Measurements from ENCODE around the gene TAF11L7.
"Not testable (repeated sequence)": the region's sequence is repeated elsewhere in the genome, so short reads cannot be mapped to it uniquely, and the experiment has no call there.

TAF11L7 gene

GRCh38 chr5:17585658-17586057 is at the start of gene TAF11L7:
Gene TAF11L7 (minus strand): TSS chr5:17585758.
- not testable (repeated sequence) for H3K4me3 Mint-ChIP-seq, H3K4me1 Mint-ChIP-seq, H3K27me3 Mint-ChIP-seq, H3K27ac Mint-ChIP-seq, ATAC-seq, DNase-seq, H3K9me3 Mint-ChIP-seq

DNA sequence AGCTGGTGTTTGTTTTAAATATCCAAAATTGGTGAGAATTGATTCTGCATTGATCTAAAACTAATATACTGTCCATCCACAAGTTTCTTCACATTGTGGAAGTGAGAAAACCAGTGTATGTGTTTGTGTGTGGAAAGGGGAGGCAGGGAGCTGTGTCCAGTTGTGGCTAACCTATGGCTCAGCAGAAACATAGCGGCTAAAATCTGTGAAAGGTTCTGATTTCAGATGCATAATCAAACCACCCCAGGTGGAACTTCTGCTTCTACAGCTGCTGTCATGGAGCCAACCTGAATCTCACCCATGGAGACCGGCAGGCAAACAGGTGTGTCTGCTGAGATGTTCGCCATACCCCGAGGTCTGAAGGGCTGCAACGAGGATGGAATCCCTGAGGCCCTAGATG is 48.6 kb upstream of the TAF11L7 start, which contains the start of gene TAF11L14:
TAF11L14 (plus strand) TSS at position 301 of the 400 bp plus-strand sequence.
- ATAC-seq (no peak), DNase-seq (no peak)
- Mint-ChIP-seq H3K4me3 (no peak within 1 kb of the TSS), H3K4me1 (no peaks in the 10 kb centered on the region), H3K9me3 (peaks cover 8 to 13% of the 10 kb centered on the region in 2 donors), H3K27ac (peak within 1 kb of the TSS in 1 of 2 donors; percentile 67), H3K27me3 (no peaks in the 10 kb centered on the region)

GRCh38 chr5:17631788-17632187 is 46.2 kb upstream of the TAF11L7 start, which contains the start of gene TAF11L13:
Gene TAF11L13 (plus strand): TSS chr5:17632088.
- DNase-seq = not testable (repeated sequence)

GRCh38 chr5:17625686-17626085 is 40.1 kb upstream of the TAF11L7 start:
- Mint-ChIP-seq H3K4me3 (no peak overlapping the region), H3K27ac (no peak overlapping the region), H3K27me3 (no peaks in the 10 kb centered on the region), H3K4me1 (no peaks in the 10 kb centered on the region), H3K9me3 (peaks cover 0 to 7% of the 10 kb centered on the region in 2 donors)
- ATAC-seq = no peak
- DNase-seq = no peak

More at GRCh38 chr5:17631788-17632187, 46.2 kb upstream of the TAF11L7 start, which contains the start of gene TAF11L13:
- H3K27me3 Mint-ChIP-seq, H3K4me1 Mint-ChIP-seq, H3K4me3 Mint-ChIP-seq, H3K27ac Mint-ChIP-seq, ATAC-seq: not testable (repeated sequence)
- peaks cover 8 to 13% of the 10 kb centered on the region in 2 donors for H3K9me3 Mint-ChIP-seq

DNA sequence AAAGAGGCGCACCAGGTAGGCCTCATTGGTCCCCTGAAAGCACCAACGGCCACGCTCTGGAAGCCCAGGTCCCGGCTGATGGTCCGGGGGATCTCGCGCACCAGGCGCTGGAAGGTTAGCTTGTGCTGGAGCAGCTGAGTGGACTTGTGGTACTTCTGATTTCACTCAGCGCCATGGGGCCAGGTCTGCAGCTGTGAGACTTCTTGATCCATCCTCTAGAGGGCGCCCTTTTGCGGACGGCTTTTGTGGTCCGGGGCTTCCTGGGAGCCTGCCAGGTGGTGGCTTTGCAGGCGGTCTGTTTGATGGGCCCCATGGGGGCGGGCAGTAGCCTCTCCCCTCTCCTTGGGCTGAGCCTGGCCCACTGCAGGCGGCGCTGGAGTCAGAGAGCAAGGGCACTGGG is 35.1 kb upstream of the TAF11L7 start:
- Mint-ChIP-seq H3K27me3 (no peaks in the 10 kb centered on the region), H3K27ac (no peak overlapping the region), H3K4me3 (no peak overlapping the region), H3K9me3 (peaks cover 3 to 7% of the 10 kb centered on the region in 2 donors), H3K4me1 (no peaks in the 10 kb centered on the region)
- DNase-seq (no peak), ATAC-seq (no peak)

DNA sequence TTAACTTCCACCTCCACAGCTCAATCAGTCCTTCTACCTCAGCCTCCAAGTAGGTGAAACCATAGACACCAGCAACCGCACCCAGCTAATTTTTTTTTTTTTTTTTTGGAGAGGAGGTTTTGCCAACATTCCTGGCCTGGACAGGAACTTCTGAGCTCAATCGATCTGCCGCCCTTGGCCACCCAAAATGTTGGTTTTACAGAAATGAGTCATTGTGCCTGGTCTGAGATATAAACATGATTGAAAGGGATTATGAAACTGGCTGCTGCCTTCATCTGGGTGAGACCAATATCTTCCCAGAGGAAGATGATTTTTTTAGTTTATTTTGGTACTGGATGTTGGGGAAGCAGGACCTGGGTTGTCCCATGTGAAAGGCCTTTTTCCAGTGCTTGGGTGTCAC is 33.8 kb upstream of the TAF11L7 start:
- Mint-ChIP-seq H3K9me3 (peaks cover 3 to 7% of the 10 kb centered on the region in 2 donors), H3K4me1 (no peaks in the 10 kb centered on the region), H3K27ac (no peak overlapping the region), H3K4me3 (no peak overlapping the region), H3K27me3 (no peaks in the 10 kb centered on the region)
- DNase-seq (no peak), ATAC-seq (no peak)

DNA sequence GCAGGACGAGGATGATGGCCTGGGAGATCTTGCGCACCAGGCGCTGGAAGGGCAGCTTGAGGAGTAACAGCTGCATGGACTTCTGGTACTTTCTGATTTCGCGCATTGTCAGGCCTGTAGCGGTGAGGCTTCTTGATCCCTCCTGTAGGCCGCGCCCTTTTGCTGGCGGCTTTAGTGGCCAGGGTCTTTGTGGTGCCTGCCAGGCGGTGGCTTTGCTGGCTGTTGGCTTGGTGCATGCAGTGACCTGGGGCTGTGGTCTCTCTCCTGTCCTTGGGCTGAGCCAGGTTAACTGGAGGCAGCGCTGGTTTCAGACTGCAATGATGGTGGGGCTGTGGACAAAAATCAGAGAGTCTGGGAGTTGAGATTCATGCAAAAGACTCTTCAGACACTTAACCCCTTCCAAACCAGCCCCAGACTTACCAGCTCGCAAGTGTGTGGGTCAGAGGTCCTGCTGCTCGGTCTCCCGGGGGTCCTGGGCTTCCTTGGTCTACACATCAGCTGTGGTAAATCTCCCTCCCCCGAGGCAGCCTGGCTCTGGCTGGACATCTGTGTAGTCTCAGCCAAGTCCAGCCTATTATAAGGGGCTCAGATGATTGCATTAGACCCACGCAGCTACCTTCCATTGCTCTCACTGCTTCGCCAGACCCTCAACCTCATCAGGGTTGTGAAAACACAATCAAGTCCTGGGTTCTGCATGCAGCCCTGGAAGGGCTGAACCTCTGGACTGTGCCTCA is 29.5 kb upstream of the TAF11L7 start:
- DNase-seq = no peak
- Mint-ChIP-seq H3K27ac (no peak overlapping the region), H3K9me3 (peaks cover 5 to 8% of the 10 kb centered on the region in 2 donors), H3K4me3 (no peak overlapping the region), H3K4me1 (no peaks in the 10 kb centered on the region), H3K27me3 (no peaks in the 10 kb centered on the region)
- ATAC-seq = no peak

- H3K4me1 Mint-ChIP-seq, H3K4me3 Mint-ChIP-seq, ATAC-seq, DNase-seq, H3K27ac Mint-ChIP-seq, H3K27me3 Mint-ChIP-seq: not testable (repeated sequence)
- H3K9me3 Mint-ChIP-seq = peaks cover 4 to 20% of the 10 kb centered on the region in 2 donors
Observed at GRCh38 chr5:17610092-17610491, 24.5 kb upstream of the TAF11L7 start, which contains the start of gene TAF11L12. Gene TAF11L12 (plus strand): TSS chr5:17610392.

DNA sequence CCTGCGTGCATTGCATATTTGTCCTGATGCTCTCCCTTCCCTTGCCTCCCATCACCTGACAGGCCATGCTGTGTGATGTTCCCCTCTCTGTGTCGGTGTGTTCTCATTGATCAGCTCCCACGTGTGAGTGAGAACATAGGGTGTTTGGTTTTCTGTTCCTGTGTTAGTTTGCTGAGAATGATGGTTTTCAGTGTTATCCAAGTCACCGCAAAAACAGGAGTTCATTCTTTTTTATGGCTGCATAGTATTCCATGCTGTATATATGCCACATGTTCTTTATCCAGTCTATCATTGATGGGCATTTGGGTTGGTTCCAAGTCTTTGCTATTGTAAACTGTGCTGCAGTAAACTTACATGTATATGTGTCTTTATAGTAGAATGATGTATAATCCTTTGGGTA is 21.9 kb upstream of the TAF11L7 start:
- H3K9me3 Mint-ChIP-seq = peaks cover 4 to 27% of the 10 kb centered on the region in 2 donors
- H3K4me3 Mint-ChIP-seq, H3K27ac Mint-ChIP-seq: not testable (repeated sequence)

GRCh38 chr5:17604951-17605350 is 19.4 kb upstream of the TAF11L7 start:
- ATAC-seq = no peak
- H3K27me3 Mint-ChIP-seq = no peaks in the 10 kb centered on the region
- DNase-seq = no peak
- H3K4me1 Mint-ChIP-seq = no peaks in the 10 kb centered on the region
- peaks cover 4 to 19% of the 10 kb centered on the region in 2 donors for H3K9me3 Mint-ChIP-seq
- H3K4me3 Mint-ChIP-seq = no peak overlapping the region
- H3K27ac Mint-ChIP-seq = no peak overlapping the region

More for the DNA sequence above, 21.9 kb upstream of the TAF11L7 start:
- not testable (repeated sequence) for H3K27me3 Mint-ChIP-seq, H3K4me1 Mint-ChIP-seq, ATAC-seq, DNase-seq

GRCh38 chr5:17603880-17604279 is 18.3 kb upstream of the TAF11L7 start, which contains the start of gene TAF11L11:
Gene TAF11L11 (plus strand): TSS chr5:17604183.
- not testable (repeated sequence) for H3K27me3 Mint-ChIP-seq, DNase-seq, ATAC-seq, H3K4me1 Mint-ChIP-seq, H3K4me3 Mint-ChIP-seq, H3K27ac Mint-ChIP-seq
- H3K9me3 Mint-ChIP-seq = peaks cover 4 to 19% of the 10 kb centered on the region in 2 donors

GRCh38 chr5:17597728-17598127 is 12.2 kb upstream of the TAF11L7 start, which contains the start of gene TAF11L10:
Gene TAF11L10 (minus strand): TSS chr5:17597828.
- H3K4me3 Mint-ChIP-seq, H3K27ac Mint-ChIP-seq, DNase-seq, H3K27me3 Mint-ChIP-seq, H3K9me3 Mint-ChIP-seq, H3K4me1 Mint-ChIP-seq, ATAC-seq: not testable (repeated sequence)

DNA sequence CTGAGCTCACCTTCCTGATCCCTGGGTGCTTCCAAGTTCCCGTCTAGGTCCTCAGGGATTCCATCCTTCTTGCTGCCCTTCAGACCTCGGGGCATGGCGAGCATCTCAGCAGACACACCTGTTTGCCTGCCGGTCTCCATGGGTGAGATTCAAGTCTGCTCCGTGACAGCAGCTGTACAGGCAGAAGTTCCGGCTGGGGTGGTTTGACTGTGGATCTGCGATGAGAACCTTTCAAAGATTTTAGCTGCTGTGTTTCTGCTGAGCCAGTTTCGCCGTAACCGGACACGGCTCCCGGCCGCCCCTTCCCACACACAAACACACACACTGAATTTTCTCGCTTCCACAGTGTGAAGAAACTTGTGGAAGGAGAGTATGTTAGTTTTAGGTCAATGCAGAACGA is 8.7 kb upstream of the TAF11L7 start, which contains the start of gene TAF11L9:
TAF11L9 (minus strand) TSS at position 140 of the 400 bp plus-strand sequence.
- H3K27me3 Mint-ChIP-seq, DNase-seq, H3K27ac Mint-ChIP-seq, H3K9me3 Mint-ChIP-seq, H3K4me3 Mint-ChIP-seq, H3K4me1 Mint-ChIP-seq, ATAC-seq: not testable (repeated sequence)

GRCh38 chr5:17590860-17591259 is 5.3 kb upstream of the TAF11L7 start, which contains the start of gene TAF11L8:
Gene TAF11L8 (minus strand): TSS chr5:17590960.
- DNase-seq, H3K9me3 Mint-ChIP-seq, H3K27me3 Mint-ChIP-seq, H3K4me1 Mint-ChIP-seq, H3K4me3 Mint-ChIP-seq, ATAC-seq, H3K27ac Mint-ChIP-seq: not testable (repeated sequence)

Measured in stimulated activated naive CD8-positive, alpha-beta T cell treated with anti-CD3 and anti-CD28 coated beads, Interleukin-15, amount 100 ng/mL, for 72 hours (primary cell).